HL-60 (cell line): ENCODE data around the gene ARAP3.
A peak's percentile ranks its signal among the peaks of the same experiment; 100 is the strongest.

Experiments
- DNase-seq, 2 experiments: peaks; one replicate each; pipeline ENCODE4 v3.0.0-alpha.2; 2010 to 2020; ENCODE audit warnings: low read depth in 1 of 2, low spot score in 1 of 2
- H3K27ac ChIP-seq: fragments of 250-450 bp; sonication (Bioruptor Pico); replicated peaks from 2 replicates; pipeline ENCODE4 v1.5.1; 2020; ENCODE audit warnings: mild to moderate bottlenecking, moderate library complexity
- H3K27me3 ChIP-seq: fragments of 250-450 bp; sonication (Bioruptor Pico); 2 replicates; pipeline ENCODE4 v1.5.1; 2021; ENCODE audit warnings: mild to moderate bottlenecking, moderate library complexity; ENCODE audit not compliant: insufficient read depth, poor library complexity, severe bottlenecking
- H3K4me3 ChIP-seq: replicated peaks from 2 replicates; pipeline ENCODE4 v1.5.1; 2011; ENCODE audit warnings: mild to moderate bottlenecking, control low read depth, low read length; ENCODE audit not compliant: insufficient read depth
- CTCF ChIP-seq: IDR thresholded peaks from one replicate; pipeline ENCODE4 v1.5.1; 2011; ENCODE audit warnings: low read length, control low read depth, inconsistent platforms; ENCODE audit not compliant: insufficient read depth
- GABPA ChIP-seq: IDR thresholded peaks from 2 replicates; pipeline ENCODE4 v1.6.1; 2012; ENCODE audit warnings: low read depth
- POLR2AphosphoS5 ChIP-seq: IDR thresholded peaks from 2 replicates; pipeline ENCODE4 v1.6.1; 2012; ENCODE audit warnings: low read depth
- REST ChIP-seq: IDR thresholded peaks from 2 replicates; pipeline ENCODE4 v1.6.1; 2012; ENCODE audit warnings: low read depth; ENCODE audit not compliant: insufficient replicate concordance
- SPI1 ChIP-seq: IDR thresholded peaks from 2 replicates; pipeline ENCODE4 v1.6.1; 2012; ENCODE audit warnings: low read depth, mild to moderate bottlenecking, borderline replicate concordance

Gene ARAP3

GRCh38 chr5:141605523-141606277 is 76.3 kb downstream of the ARAP3 start:
- peak overlapping the region; percentile 94 for H3K27ac ChIP-seq
- no peak overlapping the region for H3K4me3 ChIP-seq
- H3K27me3 ChIP-seq = no peaks in the 10 kb centered on the region
- no peak for TF ChIP-seq CTCF
- TF ChIP-seq GABPA = peak; percentile 9; the same call in 1 of the 2 replicates
- peak; percentile 65; the same call in 1 of the 2 replicates for TF ChIP-seq SPI1
- TF ChIP-seq POLR2AphosphoS5 = peak; percentile 98
- TF ChIP-seq REST = no peak
- DNase-seq = peak; percentile 73 to 94

- no peak for TF ChIP-seq GABPA
- peak; percentile 11; the same call in 1 of the 2 replicates for TF ChIP-seq SPI1
- TF ChIP-seq POLR2AphosphoS5 = peak; percentile 68; the same call in 1 of the 2 replicates
- no peak for TF ChIP-seq CTCF
- TF ChIP-seq REST = no peak
- no peaks in the 10 kb centered on the region for H3K27me3 ChIP-seq
- peak; percentile 88 to 97 for DNase-seq
- H3K27ac ChIP-seq = peak overlapping the region; percentile 94
- no peak overlapping the region for H3K4me3 ChIP-seq
Measured at GRCh38 chr5:141603923-141604717, 77.9 kb downstream of the ARAP3 start.
